H9 (cell line): ENCODE measurements around the gene STYK1. TPM values are rescaled to one million over a fixed set of nuclear protein-coding genes. Genes with fewer than 3 reads are reported as not detected.

Source experiments
- DNase-seq: peaks from one replicate; pipeline ENCODE4 v3.0.0-alpha.2; 2017
- H2AFZ ChIP-seq: one replicate; pipeline ENCODE4 v1.6.1; 2013; ENCODE audit warnings: mild to moderate bottlenecking, low read length, control low read depth, moderate library complexity
- H2AK5ac ChIP-seq: 2 replicates; pipeline ENCODE4 v1.6.1; 2013; ENCODE audit warnings: low read length, control low read depth, mixed read lengths; ENCODE audit not compliant: insufficient read length
- H2BK120ac ChIP-seq: one replicate; pipeline ENCODE4 v1.6.1; 2013; ENCODE audit warnings: low read depth, mild to moderate bottlenecking, low read length, control low read depth, inconsistent platforms; ENCODE audit not compliant: poor library complexity, severe bottlenecking
- H2BK12ac ChIP-seq: 2 replicates; pipeline ENCODE4 v1.6.1; 2013; ENCODE audit warnings: low read length, control low read depth, mixed read lengths, low read depth; ENCODE audit not compliant: insufficient read length
- H2BK15ac ChIP-seq: 2 replicates; pipeline ENCODE4 v1.6.1; 2013; ENCODE audit warnings: low read depth, low read length, control low read depth
- H2BK20ac ChIP-seq: one replicate; pipeline ENCODE4 v1.6.1; 2013; ENCODE audit warnings: low read depth, mild to moderate bottlenecking, low read length, control low read depth, inconsistent platforms; ENCODE audit not compliant: poor library complexity, severe bottlenecking
- H2BK5ac ChIP-seq: 2 replicates; pipeline ENCODE4 v1.6.1; 2013; ENCODE audit warnings: low read length, control low read depth, mixed read lengths; ENCODE audit not compliant: insufficient read length
- H3K14ac ChIP-seq: 2 replicates; pipeline ENCODE4 v1.6.1; 2013; ENCODE audit warnings: low read length, control low read depth; ENCODE audit not compliant: insufficient read depth
- H3K18ac ChIP-seq: 2 replicates; pipeline ENCODE4 v1.6.1; 2013; ENCODE audit warnings: low read depth, mild to moderate bottlenecking, mixed read lengths, low read length, control low read depth; ENCODE audit not compliant: insufficient read length
- H3K23ac ChIP-seq: 2 replicates; pipeline ENCODE4 v1.6.1; 2013; ENCODE audit warnings: low read length, control low read depth, mixed read lengths, low read depth; ENCODE audit not compliant: insufficient read length
- H3K23me2 ChIP-seq: 2 replicates; pipeline ENCODE4 v1.6.1; 2013; ENCODE audit warnings: low read depth, mild to moderate bottlenecking, mixed read lengths, low read length, control low read depth; ENCODE audit not compliant: insufficient read length, poor library complexity, severe bottlenecking
- H3K27ac ChIP-seq: 2 replicates; pipeline ENCODE4 v1.5.1; 2013; ENCODE audit warnings: low read length, control low read depth, mixed read lengths, low read depth; ENCODE audit not compliant: insufficient read length
- H3K27me3 ChIP-seq: 2 replicates; pipeline ENCODE4 v1.6.1; 2013; ENCODE audit warnings: low read length, control low read depth, inconsistent platforms; ENCODE audit not compliant: insufficient read depth
- H3K4ac ChIP-seq: 2 replicates; pipeline ENCODE4 v1.6.1; 2013; ENCODE audit warnings: low read depth, mild to moderate bottlenecking, control low read depth, inconsistent platforms, low read length, moderate library complexity
- H3K4me1 ChIP-seq: 2 replicates; pipeline ENCODE4 v1.6.1; 2013; ENCODE audit warnings: low read length, control low read depth, inconsistent platforms; ENCODE audit not compliant: insufficient read depth
- H3K4me2 ChIP-seq: 2 replicates; pipeline ENCODE4 v1.6.1; 2013; ENCODE audit warnings: low read length, control low read depth, mixed read lengths; ENCODE audit not compliant: insufficient read length, insufficient read depth
- H3K56ac ChIP-seq: 2 replicates; pipeline ENCODE4 v1.6.1; 2013; ENCODE audit warnings: low read depth, mild to moderate bottlenecking, mixed read lengths, low read length, control low read depth; ENCODE audit not compliant: insufficient read length
- H3K79me1 ChIP-seq: 2 replicates; pipeline ENCODE4 v1.6.1; 2013; ENCODE audit warnings: low read depth, mild to moderate bottlenecking, moderate library complexity, low read length, control low read depth, inconsistent platforms; ENCODE audit not compliant: insufficient read depth, poor library complexity, severe bottlenecking
- H3K79me2 ChIP-seq: 2 replicates; pipeline ENCODE4 v1.6.1; 2013; ENCODE audit warnings: low read length, control low read depth, inconsistent platforms; ENCODE audit not compliant: insufficient read depth
- H3K9ac ChIP-seq: 2 replicates; pipeline ENCODE4 v1.6.1; 2013; ENCODE audit warnings: low read length, control low read depth, mixed read lengths; ENCODE audit not compliant: insufficient read length; ENCODE audit errors: extremely low read depth
- H3K9me3 ChIP-seq: one replicate; pipeline ENCODE4 v1.6.1; 2013; ENCODE audit warnings: low read depth, low read length, inconsistent platforms; ENCODE audit not compliant: control insufficient read depth
- H3T11ph ChIP-seq: one replicate; pipeline ENCODE4 v1.6.1; 2013; ENCODE audit warnings: mild to moderate bottlenecking, low read length, control low read depth, inconsistent platforms
- H4K20me1 ChIP-seq: one replicate; pipeline ENCODE4 v1.6.1; 2013; ENCODE audit not compliant: control insufficient read depth, insufficient read length, insufficient read depth
- H4K5ac ChIP-seq: 2 replicates; pipeline ENCODE4 v1.6.1; 2013; ENCODE audit warnings: low read depth, mild to moderate bottlenecking, mixed read lengths, low read length, control low read depth; ENCODE audit not compliant: insufficient read length
- H4K8ac ChIP-seq: replicated peaks from 2 replicates; pipeline ENCODE4 v1.6.1; 2013; ENCODE audit warnings: low read length, control low read depth, mixed read lengths, low read depth; ENCODE audit not compliant: insufficient read length
- H4K91ac ChIP-seq: 2 replicates; pipeline ENCODE4 v1.6.1; 2013; ENCODE audit warnings: low read depth, mild to moderate bottlenecking, moderate library complexity, mixed read lengths, low read length, control low read depth; ENCODE audit not compliant: insufficient read length
- H3K27ac Mint-ChIP-seq, 3 experiments: 2 replicates in 2 of 3; 3 replicates in 1 of 3; pipeline ENCODE4 v1.8.0; 2020 to 2021; ENCODE audit warnings: mixed read lengths in 3 of 3, mild to moderate bottlenecking in 1 of 3, moderate library complexity in 1 of 3
- H3K27me3 Mint-ChIP-seq: 2 replicates; pipeline ENCODE4 v1.8.0; 2021; ENCODE audit warnings: low read depth, mild to moderate bottlenecking, moderate library complexity, mixed read lengths
- H3K36me3 Mint-ChIP-seq, 3 experiments: 2 replicates in 2 of 3; 3 replicates in 1 of 3; pipeline ENCODE4 v1.8.0; 2020 to 2021; ENCODE audit warnings: low read depth in 3 of 3, mixed read lengths in 3 of 3; ENCODE audit not compliant: insufficient read depth in 1 of 3
- H3K4me1 Mint-ChIP-seq, 2 experiments: 2 replicates each; pipeline ENCODE4 v1.8.0; 2020; ENCODE audit warnings: mixed read lengths in 2 of 2
- H3K4me3 Mint-ChIP-seq, 2 experiments: 2 replicates in 1 of 2; 3 replicates in 1 of 2; pipeline ENCODE4 v1.8.0; 2020 to 2021; ENCODE audit warnings: mild to moderate bottlenecking in 2 of 2, mixed read lengths in 2 of 2, moderate library complexity in 1 of 2
- H3K9me3 Mint-ChIP-seq, 2 experiments: 2 replicates in 1 of 2; 3 replicates in 1 of 2; pipeline ENCODE4 v1.8.0; 2020; ENCODE audit warnings: mild to moderate bottlenecking in 2 of 2, mixed read lengths in 2 of 2, moderate library complexity in 1 of 2
- CTCF ChIP-seq: fragments of 200-600 bp; sonication (generic); conservative IDR thresholded peaks from 3 replicates; pipeline ENCODE4 v1.8.0; 2021; ENCODE audit warnings: antibody characterized with exemption, mild to moderate bottlenecking
- WGBS: extraction: QIAGEN DNeasy Blood & Tissue Kit; methylation state at CpG from one replicate; pipeline ENCODE4 v1.1.7; 2013; ENCODE audit warnings: missing lambda C conversion rate, low lambda C conversion rate, mixed read lengths; ENCODE audit not compliant: insufficient read length; ENCODE audit errors: extremely low coverage; 5-methylcytosine and 5-hydroxymethylcytosine counted together
- total RNA-seq: library from RNA; stranded (reverse); gene quantifications from 2 replicates; pipeline ENCODE4 v1.2.1, GENCODE V29; 2021

Gene STYK1
- total RNA-seq, 1 experiment from 2014 or later, result 0.37 TPM

- Mint-ChIP-seq H3K27ac (no peak overlapping the region), H3K9me3 (peaks cover 28 to 29% of the 10 kb centered on the region in 2 experiments), H3K4me1 (peaks cover under 1 to 5% of the 10 kb centered on the region in 2 experiments), H3K4me3 (no peak overlapping the region), H3K27me3 (peaks cover 4% of the 10 kb centered on the region), H3K36me3 (peaks cover 19 to 23% (median 22%) of the 10 kb centered on the region in 3 experiments)
- no peak for TF ChIP-seq CTCF
- Histone ChIP-seq H3K18ac (no peak overlapping the region), H4K20me1 (no peaks in the 10 kb centered on the region), H2BK120ac (no peak overlapping the region), H3K27ac (no peak overlapping the region), H2AFZ (no peak overlapping the region), H3K14ac (no peak overlapping the region), H2BK15ac (no peak overlapping the region), H3K9ac (no peak overlapping the region), H2BK20ac (no peak overlapping the region), H3K79me2 (no peaks in the 10 kb centered on the region), H4K91ac (no peak overlapping the region), H3K9me3 (peaks cover 3% of the 10 kb centered on the region), H3K23ac (no peak overlapping the region), H3K79me1 (no peaks in the 10 kb centered on the region), H3K27me3 (no peaks in the 10 kb centered on the region), H3K23me2 (no peaks in the 10 kb centered on the region), H4K5ac (no peak overlapping the region), H2BK5ac (no peak overlapping the region), H3T11ph (no peak overlapping the region), H2AK5ac (no peak overlapping the region), H3K4me2 (no peak overlapping the region), H4K8ac (no peak overlapping the region), H3K56ac (no peak overlapping the region), H3K4ac (no peak overlapping the region), H3K4me1 (no peaks in the 10 kb centered on the region), H2BK12ac (no peak overlapping the region)
- no peak for DNase-seq
- no CpG with 5 or more reads among the region's 6 CpGs for WGBS
Observed at GRCh38 chr12:10641735-10642500, 31.9 kb downstream of the STYK1 start.
